HG02623 (cell line): Measurements from ENCODE around the gene RIMBP2.

Experiments used
- ATAC-seq: cut with Tn5 transposase; IDR thresholded peaks from one replicate; pipeline ENCODE4 v1.9.1; 2021; ENCODE audit warnings: moderate library complexity; ENCODE audit not compliant: unreplicated experiment

RIMBP2 gene

DNA sequence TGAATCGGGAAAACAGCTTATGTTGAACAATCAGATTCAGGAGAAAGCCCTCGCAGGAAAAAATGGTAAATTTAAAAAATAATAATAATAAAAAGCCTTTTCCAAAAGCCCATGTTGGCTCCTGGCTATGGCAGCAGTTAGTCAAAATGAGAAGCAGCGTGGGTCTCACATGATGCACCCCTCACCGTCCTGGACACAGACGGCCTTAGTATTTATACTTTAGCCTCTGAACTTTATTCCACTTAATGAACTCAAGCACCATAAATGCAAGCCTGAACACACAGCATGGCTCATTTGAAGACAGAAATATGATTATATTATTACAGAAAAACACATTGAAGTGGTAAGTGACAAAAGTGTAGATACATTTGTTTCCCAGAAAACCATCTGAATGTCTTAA is 160.9 kb downstream of the RIMBP2 start:
- ATAC-seq: no peak

DNA sequence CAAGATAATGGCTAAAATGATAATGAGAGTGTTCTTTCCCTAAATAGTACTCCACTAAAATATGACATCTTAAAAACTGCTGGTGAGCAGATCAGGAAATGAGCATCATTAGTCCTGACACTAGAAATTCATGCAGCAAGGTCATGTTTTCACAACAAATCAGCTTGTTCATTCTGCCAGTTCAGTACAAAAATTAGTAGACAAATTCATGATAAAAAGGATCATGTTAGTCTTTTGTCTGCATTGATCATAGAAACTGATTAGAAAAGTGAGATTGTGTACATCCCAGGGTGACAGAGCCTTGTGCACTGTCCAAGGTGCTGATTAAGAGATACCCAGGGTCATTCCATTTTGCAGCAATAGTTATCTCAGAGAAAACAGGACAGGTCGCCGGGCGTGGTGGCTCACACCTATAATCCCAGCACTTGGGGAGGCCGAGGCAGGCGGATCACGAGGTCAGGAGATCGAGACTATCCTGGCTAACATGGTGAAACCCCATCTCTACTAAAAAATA is 163.6 kb downstream of the RIMBP2 start:
- no peak for ATAC-seq

DNA sequence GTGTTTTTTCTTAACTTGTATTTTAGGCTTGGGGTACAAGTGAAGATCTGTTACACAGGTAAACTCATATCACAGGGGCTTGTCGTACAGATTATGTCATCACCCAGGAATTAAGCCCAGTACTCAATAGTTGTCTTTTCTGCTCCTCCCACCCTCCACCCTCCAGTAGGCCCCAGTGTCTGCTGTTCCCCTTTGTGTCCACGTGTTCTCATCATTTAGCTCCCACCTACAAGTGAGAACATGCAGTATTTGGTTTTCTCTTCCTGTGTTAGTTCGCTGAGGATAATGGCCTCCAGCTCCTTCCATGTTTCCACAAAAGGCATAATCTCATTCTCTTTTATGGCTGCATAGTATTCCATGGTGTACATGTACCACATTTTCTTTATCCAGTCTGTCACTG is 166.7 kb downstream of the RIMBP2 start:
- ATAC-seq: no peak

DNA sequence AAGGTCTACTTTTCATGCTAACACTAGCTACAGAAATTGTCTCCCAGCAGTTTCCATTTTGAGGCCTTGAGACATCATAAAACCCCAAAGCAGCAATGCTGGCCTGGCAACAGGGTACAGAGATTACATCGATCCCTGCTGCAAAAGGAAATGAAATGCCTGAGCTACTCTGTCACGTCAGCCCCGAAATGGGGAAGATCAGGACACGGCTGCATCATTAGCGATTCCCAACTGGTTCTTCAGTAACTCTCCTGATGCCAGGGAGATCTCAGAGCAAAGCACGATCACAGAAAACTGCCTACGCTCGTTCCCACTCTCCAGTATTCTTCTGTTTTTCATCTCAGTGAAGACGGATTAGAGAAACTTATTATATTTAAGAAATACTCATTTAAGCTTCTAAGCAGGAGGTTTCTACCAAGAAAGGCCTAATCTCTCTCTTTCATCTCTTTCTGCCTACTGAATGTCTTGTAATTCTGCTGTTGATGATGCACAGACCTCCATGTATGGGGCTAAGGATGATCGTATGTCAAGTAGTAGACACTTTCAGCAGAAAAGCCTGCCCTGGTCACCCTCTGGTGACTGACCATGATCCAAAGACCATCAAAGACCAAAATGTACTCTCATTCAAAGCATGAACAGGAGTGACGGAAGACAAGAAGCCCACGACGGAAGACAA is 168.5 kb downstream of the RIMBP2 start:
- no peak for ATAC-seq

DNA sequence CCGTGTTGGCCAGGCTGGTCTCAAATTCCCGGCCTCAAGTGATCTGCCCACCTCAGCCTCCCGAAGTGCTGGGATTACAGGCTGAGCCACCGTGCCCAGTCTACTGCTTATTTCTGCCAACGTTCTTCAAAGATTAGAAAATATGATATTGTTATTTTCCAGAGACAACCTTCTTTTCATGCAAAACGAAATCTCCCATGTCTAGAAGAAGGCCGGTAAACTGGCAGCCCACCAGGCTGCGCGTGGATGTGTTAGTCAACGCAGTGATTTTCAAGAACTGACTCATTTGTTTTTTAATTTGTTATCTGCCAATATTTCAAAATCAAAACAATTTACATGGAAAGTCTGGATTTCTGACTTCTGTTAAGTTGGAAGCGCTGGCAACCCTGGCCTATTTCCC is 169.6 kb downstream of the RIMBP2 start:
- no peak for ATAC-seq

DNA sequence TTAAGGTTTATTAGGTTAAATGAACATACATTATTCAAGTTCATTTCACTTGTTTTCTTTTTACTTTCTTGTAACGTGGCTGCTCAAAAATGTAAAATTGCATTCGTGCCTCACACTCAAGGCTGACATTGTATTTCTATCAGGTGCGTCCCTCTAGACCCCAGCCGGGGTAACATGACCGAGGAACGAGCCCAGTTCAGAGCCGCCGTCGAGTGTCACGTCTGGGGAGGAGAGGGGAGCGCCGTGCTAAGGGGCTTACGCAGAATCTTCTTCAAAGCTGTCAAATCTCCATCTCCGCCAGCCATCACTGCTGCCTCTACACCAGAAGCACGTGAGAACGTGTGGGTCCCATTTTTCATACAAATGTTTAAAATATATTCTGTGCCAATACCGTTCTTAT is 170.6 kb downstream of the RIMBP2 start:
- no peak for ATAC-seq

DNA sequence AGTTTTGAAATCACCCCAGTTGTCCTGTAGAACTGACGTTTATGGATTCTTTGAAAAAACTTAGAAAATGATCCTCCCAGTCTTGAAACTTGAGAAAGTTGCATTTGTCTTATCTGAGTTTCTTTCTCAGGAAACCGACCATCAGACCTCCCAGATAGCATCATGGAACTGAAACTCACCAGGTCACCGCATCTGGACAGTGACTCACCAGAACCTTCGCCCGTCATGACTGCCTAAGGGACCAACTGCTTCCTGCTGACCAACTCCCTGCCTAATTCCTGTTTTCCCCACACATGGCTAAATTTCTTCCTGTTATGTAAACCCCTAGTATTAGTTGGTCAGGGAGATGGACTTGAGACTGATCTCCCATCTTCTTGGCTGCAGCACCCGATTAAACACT is 175.7 kb downstream of the RIMBP2 start:
- no peak for ATAC-seq

DNA sequence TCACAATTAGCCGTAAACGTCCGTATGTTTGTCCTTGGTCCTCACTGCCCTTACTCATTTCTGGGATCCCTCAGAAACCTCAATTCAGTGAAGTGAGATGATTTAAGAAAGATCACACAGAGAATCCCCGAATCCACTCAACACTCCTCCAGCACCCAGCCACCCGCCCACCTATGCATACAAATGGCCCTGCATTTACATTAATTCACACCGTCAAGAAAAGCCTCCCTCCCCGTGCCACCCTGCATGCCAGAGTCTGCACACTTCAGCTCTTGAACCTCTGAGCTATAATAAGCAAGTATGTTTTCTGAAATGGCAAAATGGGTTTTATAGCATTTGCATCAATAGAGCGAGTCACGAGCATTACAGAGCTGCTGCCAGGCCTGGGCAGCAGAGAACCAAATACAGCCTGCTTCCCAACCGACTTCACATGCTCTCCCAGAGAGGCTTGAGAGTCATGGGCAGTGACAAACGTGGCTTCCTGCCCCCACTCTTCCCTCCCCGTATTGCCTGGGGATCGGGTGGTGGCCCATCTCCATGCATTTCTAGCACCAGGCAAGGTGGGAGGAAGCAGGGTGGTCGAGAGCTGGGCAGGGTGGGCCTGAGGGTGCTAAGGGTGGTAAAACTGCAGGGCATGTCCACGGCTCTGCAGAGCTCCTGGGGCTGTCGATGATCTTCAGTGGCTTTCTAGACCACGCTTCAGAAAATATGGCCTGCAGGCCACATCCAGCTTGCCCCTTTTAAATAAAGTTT is 177.6 kb downstream of the RIMBP2 start:
- ATAC-seq: no peak

DNA sequence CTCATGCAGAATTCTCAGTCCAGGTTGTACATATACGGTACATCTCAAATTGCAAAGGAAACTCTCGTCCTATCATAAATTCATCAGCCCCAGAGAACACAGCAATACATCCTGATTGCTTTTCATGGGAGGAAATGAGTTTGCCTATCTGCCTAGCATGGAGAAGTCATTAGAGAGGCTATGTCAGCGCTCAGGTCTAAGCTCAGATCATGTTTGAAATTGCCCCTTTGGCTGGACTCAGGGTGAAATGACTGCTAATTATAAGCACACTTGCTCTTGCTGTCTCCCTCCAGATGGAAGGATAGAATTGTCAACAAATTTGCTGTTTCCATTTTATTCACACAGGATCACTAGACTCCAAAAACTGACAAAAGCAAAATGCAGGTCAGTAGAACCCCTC is 178.4 kb downstream of the RIMBP2 start:
- ATAC-seq: no peak

DNA sequence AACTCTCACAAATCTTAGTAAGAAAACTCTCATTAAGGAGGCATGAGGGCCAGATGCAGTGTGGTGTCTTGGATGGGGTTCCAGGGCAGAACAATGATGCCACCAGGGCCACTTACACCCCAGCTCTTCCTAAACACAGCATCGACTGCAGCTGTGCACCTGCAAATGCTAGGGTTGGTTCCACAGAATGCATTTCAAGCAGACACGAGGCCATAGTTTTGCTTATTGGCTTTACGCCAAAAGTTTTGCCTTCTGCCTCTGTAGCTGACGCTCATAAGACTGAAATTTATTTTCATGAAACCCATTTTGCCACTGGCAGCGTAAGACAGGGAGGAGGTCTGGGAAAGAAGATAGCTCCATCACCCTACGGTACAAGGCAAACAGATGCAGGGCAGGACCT is 179.0 kb downstream of the RIMBP2 start:
- ATAC-seq: no peak

DNA sequence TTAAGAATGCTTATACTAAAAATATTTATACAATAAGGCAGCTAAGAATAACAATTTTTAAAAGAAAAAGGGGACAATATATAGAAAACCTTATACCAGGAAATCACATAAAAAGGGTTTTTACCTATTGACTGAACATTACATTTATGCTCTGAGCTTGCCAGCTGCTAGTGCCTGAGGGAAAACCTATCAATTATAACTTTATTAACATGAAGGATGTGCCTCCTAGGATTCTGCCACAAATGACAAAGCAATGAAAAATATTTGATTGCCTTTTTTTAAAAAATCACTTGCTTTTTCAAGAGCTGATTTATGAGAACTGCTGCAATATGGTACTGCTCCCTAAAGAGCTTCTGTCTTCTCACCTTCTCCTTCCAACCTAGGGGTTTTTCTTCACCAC is 185.7 kb downstream of the RIMBP2 start:
- ATAC-seq: no peak

DNA sequence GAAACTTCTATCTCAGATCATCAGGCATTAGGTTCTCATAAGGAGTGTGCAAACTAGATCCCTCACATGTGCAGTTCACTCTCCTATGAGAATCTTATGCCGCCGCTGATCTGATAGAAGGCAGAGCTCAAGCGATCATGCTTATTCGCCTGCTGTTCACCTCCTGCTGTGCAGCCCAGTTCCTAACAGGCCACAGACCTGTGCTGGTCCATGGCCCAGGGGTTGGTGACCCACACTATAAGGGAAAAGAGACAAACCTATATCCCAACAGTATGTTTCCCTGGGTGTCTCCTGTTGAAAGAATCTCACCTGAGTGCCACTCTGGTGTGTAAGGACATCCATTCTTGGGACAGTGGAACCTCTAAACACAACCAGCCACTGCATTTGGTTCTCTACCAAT is 186.3 kb downstream of the RIMBP2 start:
- no peak for ATAC-seq

DNA sequence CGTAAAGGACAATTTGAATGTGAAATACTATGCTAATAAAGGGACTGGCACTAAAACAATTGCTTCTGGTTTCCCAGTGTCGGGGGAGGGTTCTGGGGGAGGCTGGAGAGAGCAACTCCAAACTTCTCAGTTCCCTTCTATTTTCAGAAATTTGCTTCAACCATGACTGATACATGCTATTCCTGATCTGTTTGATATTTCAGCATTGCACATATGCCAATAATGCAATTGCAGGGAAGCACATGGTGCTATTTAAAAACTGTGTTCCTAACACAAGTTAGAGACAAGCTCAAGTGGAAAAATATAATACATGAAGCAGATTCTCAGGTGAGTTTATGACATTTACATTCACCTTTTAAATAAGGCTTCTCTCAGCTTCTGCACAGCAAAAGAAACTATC is 188.9 kb downstream of the RIMBP2 start:
- ATAC-seq: no peak

DNA sequence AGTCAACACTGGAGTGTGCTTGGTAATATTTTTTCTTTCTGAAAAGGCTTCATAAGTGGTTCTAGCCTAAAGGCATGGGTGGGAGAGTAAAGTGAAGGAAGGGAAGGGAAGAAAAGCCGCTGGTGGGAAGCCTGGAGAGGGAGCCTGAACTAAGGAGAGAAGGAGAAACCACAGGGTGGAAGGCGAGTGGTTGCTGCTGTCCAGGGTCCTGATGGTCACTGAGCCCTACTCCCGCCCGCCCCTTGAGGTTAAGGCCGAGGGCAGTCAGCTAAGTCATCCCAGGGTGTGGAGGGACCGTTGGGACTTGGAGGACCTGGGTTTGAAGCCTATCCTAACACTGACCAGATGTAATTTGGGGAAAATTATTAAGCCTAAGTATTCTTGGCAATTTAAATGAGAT is 189.3 kb downstream of the RIMBP2 start:
- ATAC-seq: no peak

DNA sequence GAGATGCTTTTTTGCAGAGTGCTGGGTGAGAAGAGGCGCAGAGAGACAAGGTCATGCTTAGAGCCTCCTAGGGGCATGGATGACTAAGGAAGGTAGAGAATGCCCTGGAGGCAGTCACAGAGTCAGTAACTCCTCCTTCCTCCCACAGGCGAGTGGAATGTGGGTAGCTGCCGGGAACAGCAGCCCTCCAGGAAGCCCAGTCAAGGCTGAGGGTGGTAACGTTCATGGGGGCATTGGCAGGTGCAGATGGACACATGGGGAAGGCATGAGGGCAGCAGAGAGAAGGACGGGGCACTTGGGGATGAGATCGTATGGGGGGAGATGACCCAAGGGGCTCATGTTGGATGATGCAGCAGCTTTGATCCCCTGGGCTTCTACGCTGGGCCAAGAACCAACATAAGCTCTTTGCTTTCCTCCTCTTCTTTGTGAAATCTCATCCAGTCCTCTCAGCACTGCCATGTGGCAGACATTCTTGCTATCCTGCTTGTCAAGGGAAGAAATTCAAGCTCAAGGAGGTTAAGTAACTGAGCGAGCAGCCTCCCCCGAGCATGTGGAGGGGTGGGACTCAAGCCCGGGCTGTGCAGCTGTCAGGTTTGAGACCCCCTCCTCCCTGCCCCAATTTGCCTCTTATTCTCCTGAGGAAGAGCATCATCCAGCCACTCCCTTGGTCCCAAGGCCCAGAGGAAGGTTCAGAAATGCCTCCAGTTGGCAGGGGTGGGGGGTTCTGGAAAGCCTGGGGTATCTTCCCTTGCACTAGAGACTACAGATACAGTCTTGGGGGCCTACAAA is 190.5 kb downstream of the RIMBP2 start:
- ATAC-seq: no peak

DNA sequence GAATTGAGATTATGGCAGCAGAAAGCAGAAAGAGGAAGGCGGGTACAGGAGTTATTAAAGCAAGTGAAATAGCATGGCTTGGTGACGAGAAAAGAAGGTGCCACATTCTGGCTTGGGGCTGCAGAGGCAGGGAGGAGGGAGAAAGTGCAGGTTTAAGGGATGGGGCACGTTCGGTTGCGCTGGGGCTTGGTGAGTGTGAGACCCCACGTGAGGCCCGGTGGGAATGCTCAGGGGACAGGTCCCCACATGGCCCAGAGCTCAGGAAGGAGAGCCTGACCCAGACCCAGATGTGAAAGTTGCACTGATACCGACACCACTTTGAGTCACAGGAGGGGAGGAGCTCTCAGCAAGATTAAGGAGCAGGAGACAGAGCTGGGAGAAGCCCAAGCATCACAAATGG is 191.3 kb downstream of the RIMBP2 start:
- ATAC-seq: no peak

DNA sequence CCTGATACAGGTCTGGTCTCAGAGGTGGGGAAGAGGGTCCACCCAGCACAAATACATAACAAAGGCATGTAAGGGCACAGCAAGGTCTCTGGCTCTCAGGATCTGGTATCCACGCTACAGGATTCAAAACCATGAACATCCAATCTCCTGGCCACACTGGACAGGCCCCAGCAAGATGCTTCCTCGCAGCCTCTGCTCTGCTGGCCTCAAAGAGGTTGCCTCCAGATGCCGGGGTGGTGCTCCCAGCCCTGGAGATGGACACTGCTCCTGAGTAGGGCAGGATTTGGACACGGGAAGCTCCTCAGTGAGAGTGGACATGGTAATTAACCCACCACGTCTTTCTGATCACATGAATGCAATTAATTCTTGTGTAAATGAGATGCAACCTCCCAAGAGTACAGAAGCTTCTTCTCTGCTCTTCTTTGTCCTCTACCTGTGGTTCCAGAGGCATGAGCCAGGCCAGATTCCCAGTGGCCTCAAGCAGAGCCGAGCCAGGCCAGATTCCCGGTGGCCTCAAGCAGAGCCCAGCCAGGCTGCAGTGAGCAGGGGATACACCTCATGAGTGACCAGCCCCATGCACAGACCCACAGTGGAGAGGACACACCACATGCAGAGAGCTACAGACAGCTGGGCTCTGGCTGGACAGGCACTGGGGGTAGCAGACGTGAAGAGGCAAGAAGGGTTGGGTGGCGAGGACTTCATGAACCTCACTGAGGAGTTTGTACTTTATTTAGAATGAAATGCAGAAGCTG is 192.1 kb downstream of the RIMBP2 start:
- ATAC-seq: no peak

DNA sequence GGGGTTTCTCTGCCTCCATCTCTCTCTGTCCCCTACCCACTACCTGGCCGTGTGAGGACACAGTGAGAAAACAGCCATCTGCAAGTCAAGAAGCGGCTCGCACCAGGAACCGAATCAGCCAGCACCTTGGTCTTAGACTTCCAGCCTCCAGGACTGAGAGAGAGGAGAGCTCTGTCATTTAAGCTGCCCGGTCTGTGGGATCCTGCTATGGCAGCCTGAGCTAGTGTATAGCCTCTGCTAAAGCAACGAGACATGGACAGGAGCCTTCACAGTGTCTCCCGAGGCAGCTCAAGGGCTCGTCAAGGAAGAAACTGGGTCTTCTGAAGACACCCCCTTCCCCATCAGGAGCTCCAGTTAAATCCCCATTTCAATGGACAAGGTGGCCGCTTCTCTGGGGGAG is 192.9 kb downstream of the RIMBP2 start:
- ATAC-seq: no peak

DNA sequence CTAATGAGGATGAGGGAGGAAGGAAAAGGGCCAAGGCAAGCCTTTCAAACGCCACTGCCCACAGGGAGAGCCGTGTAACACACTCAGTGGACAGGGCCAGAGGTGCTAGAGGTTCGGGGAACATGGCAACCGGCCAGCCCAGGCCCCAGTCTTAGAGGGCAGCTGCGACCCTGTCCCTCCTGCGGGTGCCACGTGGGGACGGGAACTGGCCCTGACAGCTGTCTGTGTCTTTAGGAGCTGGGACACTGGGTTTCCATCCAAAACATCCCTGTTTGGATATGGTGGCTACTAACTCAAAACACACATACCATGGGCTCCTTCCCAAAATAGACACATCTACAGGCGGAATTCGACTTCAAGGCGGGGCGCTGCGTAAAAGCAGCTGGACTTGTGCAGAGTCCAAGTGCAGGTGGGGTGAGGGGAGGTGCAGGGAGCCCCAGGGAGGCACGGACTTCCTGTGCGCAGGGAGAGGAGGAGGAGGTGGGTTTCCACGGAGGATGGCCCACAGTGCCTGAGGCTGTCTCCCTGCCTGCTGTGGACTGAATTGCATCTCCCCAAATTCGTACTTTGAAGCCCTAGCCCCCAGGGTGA is 193.8 kb downstream of the RIMBP2 start:
- ATAC-seq: no peak

DNA sequence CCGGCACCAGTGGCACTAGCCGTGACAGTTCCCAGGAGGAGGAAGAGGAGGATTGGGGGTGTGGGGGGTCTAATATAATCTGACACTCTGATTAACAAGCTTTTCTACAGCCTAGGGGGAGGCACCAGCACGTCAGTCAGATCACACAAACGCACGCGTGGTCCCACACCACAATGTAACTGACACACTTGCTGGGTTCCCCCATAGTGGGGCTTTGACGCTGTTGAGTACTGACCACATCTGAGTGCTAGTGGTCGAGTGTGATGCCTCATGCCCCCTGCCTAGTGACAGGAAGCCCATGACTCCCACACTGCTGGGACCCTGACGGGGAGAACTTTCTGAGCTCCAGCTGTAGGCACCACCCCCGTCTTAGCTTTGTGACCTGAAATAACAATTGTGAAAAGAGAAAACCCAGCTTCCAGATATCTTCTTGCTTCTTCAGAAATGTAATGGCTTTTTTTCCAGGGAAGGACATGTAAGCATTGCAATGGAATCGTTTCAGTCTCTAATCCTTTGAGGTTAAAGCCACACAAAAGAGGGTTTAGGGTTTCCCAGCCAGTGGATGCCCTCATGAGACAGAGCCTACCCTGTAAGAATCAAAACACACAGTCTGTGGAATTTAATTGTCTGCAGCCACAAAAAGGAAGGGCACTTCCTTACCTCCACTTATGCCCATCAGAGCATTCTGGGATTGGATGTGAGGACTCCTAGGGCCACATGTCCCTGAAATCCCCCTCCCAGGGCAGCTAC is 194.5 kb downstream of the RIMBP2 start:
- ATAC-seq: no peak
